Lower lobe of right lung (tissue), 2 donors: ENCODE data around the gene SPATA22. TPM values are rescaled to one million over a fixed set of nuclear protein-coding genes. Genes with fewer than 3 reads are reported as not detected.

Experiments
- ATAC-seq, 2 donors: fragments of 200-7000 bp; cut with Tn5 transposase; one replicate each; pipeline ENCODE4 v1.9.1; 2020 to 2022; ENCODE audit warnings: mild to moderate bottlenecking in 2 of 2, moderate library complexity in 2 of 2
- DNase-seq: peaks from one replicate; pipeline ENCODE4 v3.0.0-alpha.2; 2020
- H3K27ac ChIP-seq: fragments of 200-600 bp; one replicate; pipeline ENCODE4 v1.8.0; 2022
- H3K27me3 ChIP-seq: fragments of 200-600 bp; one replicate; pipeline ENCODE4 v1.8.0; 2022; ENCODE audit warnings: low read depth
- H3K36me3 ChIP-seq: fragments of 200-600 bp; one replicate; pipeline ENCODE4 v1.8.0; 2022; ENCODE audit warnings: mild to moderate bottlenecking
- H3K4me1 ChIP-seq: fragments of 200-600 bp; one replicate; pipeline ENCODE4 v1.8.0; 2022
- H3K4me3 ChIP-seq: fragments of 200-600 bp; one replicate; pipeline ENCODE4 v1.8.0; 2022; ENCODE audit warnings: mild to moderate bottlenecking
- H3K9me3 ChIP-seq: fragments of 200-600 bp; one replicate; pipeline ENCODE4 v1.8.0; 2022
- intact Hi-C: fragments of 100-400 bp; cut with DNase I; formaldehyde crosslinking; loops from one replicate; pipeline ENCODE4 v1.11.0; 2022
- total RNA-seq: library from RNA; stranded (reverse); fragmentation: NEBNext Ultra II Directional; extraction: Animal tissue kit (Norgen Biotek cat#: 25700); gene quantifications from one replicate; pipeline ENCODE4 v1.2.1, GENCODE V29; 2021
- TF ChIP-seq, protein P1 (sequence below): fragments of 200-600 bp; IDR thresholded peaks from one replicate; pipeline ENCODE4 v1.8.0; 2022; ENCODE audit warnings: antibody characterized with exemption, mild to moderate bottlenecking
- donor health status: DM: no; HTN: yes; CAD: no; lungs with severe emphysema.

The SPATA22 gene
- total RNA-seq, 1 donor from 2014 or later: 0.53 TPM

DNA sequence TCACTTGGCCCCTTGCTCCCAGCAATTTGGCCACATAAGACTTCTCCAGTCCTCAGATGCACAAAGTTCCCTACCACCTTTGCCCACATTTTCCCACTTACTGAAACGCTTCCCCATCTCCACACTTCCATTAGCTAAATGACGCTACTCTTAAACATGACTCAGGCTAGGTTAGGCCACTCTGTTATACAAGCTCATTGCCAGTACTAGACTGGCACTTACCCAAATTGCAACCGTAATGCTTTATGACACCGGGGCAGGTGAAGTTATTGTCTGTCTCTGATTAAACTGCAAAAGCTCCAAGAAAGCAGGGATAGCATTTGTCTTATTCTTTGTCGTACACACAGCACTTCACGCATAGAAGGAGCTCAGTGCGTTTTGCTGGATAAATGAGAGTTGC lies 33.4 kb upstream of the SPATA22 start:
- H3K27ac ChIP-seq: no peak overlapping the region
- no peaks in the 10 kb centered on the region for H3K36me3 ChIP-seq
- H3K9me3 ChIP-seq: no peaks in the 10 kb centered on the region
- intact Hi-C loops: no loop called here
- no peak overlapping the region for H3K4me3 ChIP-seq
- no peak for DNase-seq
- TF ChIP-seq, protein P1, sequence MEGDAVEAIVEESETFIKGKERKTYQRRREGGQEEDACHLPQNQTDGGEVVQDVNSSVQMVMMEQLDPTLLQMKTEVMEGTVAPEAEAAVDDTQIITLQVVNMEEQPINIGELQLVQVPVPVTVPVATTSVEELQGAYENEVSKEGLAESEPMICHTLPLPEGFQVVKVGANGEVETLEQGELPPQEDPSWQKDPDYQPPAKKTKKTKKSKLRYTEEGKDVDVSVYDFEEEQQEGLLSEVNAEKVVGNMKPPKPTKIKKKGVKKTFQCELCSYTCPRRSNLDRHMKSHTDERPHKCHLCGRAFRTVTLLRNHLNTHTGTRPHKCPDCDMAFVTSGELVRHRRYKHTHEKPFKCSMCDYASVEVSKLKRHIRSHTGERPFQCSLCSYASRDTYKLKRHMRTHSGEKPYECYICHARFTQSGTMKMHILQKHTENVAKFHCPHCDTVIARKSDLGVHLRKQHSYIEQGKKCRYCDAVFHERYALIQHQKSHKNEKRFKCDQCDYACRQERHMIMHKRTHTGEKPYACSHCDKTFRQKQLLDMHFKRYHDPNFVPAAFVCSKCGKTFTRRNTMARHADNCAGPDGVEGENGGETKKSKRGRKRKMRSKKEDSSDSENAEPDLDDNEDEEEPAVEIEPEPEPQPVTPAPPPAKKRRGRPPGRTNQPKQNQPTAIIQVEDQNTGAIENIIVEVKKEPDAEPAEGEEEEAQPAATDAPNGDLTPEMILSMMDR: no peak
- H3K4me1 ChIP-seq: no peaks in the 10 kb centered on the region
- no peak for ATAC-seq
- H3K27me3 ChIP-seq: no peaks in the 10 kb centered on the region

DNA sequence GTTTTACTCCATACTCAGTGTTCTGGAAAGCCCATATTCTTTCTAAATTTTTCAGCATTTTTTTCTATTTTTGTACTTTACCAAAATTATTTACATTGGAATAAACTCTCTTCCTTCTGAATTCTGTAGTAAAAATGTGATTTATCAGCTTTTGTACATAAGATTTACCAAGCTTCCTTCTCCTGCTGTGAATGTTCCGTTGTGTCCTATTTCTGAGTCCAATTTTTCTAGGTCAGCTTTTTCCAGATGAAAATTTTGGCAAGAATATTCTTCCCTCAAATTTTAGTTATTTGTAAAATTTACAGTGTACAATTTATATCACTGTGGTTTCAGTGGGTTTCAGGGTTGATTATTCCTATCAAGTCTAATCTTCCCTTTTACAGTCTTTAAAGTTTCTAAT lies 31.7 kb upstream of the SPATA22 start:
- Histone ChIP-seq H3K36me3 (no peaks in the 10 kb centered on the region), H3K4me1 (no peaks in the 10 kb centered on the region), H3K4me3 (no peak overlapping the region), H3K27ac (no peak overlapping the region), H3K27me3 (no peaks in the 10 kb centered on the region), H3K9me3 (no peaks in the 10 kb centered on the region)
- no peak for ATAC-seq
- no peak for DNase-seq
- TF ChIP-seq, protein P1: no peak
- intact Hi-C loops: no loop called here

DNA sequence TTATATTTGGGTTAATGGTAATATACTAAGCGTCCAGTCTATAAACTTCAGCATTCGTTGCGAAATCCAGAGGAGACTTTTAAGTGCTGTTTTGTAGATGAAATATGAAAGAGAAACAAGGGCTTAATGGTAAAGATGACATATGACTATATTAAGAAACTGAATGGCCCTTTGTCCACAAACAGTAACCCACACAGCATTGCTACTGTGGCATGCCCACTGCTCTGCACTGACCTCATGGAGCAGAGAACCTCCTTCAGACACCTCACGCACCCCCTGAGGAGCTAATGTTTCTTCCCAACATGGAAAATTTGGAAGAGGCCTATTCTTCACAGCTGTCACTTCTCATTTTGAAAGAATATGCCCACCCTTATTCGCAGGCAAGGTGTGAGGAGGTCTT lies 30.8 kb upstream of the SPATA22 start:
- Histone ChIP-seq H3K27me3 (no peaks in the 10 kb centered on the region), H3K36me3 (no peaks in the 10 kb centered on the region), H3K4me3 (no peak overlapping the region), H3K27ac (no peak overlapping the region), H3K4me1 (no peaks in the 10 kb centered on the region), H3K9me3 (no peaks in the 10 kb centered on the region)
- TF ChIP-seq, protein P1: no peak
- intact Hi-C loops: no loop called here
- ATAC-seq: no peak
- no peak for DNase-seq

DNA sequence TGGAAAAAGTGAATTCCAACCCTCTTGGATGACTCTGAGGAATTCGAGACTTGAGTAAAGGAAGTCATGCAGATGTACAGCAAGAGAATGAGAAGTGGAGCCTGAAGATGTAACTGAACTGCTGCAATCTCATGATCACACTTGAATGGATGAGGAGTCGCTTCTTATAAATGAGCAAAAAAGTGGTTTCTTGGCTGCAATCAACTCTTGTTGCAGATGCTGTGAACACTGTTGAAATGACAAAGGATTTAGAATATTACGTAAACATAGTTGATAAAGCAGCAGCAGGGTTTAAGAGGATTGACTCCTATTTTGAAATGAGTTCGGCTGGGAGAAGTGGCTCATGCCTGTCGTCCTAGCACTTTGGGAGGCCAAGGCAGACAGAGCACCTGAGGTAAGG lies 29.7 kb upstream of the SPATA22 start:
- TF ChIP-seq, protein P1: no peak
- no peak for ATAC-seq
- Histone ChIP-seq H3K27me3 (no peaks in the 10 kb centered on the region), H3K4me1 (no peaks in the 10 kb centered on the region), H3K27ac (no peak overlapping the region), H3K4me3 (no peak overlapping the region), H3K9me3 (no peaks in the 10 kb centered on the region), H3K36me3 (no peaks in the 10 kb centered on the region)
- intact Hi-C loops: no loop called here
- DNase-seq: no peak

DNA sequence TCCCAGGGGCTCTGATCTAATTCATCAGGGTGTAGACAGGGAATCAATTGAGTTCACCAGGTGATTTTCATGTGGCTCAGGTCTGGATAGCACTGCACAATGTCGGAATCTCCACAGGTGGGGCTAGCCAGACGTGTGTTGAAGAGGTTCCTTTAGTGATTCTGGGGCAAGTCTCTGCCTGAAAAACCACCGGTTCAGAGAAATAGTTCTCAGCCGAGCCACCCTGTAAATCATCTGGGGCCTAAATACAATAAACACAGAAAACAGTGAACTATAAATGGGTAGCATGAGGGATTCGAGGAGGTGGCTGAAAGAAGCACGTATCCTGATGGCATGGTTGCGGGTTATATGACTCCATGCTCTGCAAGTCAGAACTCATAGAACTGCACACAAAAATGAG lies 25.5 kb upstream of the SPATA22 start:
- H3K36me3 ChIP-seq: no peaks in the 10 kb centered on the region
- H3K4me3 ChIP-seq: no peak overlapping the region
- no peak overlapping the region for H3K27ac ChIP-seq
- ATAC-seq: no peak
- no peaks in the 10 kb centered on the region for H3K27me3 ChIP-seq
- DNase-seq: no peak
- intact Hi-C loops: no loop called here
- H3K9me3 ChIP-seq: no peaks in the 10 kb centered on the region
- TF ChIP-seq, protein P1: no peak
- no peaks in the 10 kb centered on the region for H3K4me1 ChIP-seq

DNA sequence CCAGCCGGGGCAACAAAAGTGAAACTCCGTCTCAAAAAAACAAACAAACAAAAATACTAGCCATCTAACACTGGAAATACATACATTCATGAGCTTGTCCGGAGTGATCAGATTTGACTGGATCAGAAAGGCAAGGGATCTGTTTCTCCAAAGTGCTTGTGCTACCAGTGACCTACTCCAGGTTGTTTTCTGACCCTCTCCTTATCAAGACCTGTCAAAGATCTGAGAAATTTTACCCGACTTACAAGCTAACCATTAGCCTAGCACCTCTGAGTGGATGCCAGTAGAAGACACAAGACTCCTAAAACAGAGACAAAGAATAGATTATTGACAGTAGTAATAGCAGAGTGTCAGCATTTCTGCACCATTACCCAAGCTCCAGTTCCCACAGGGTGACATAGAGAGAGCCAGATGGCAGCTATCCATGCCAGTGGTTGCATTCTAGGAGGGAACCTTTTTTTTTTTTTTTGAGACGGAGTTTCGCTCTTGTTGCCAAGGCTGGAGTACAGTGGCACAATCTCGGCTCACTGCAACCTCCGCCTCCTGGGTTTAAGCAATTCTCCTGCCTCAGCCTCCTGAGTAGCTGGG lies 14.0 kb upstream of the SPATA22 start:
- H3K27ac ChIP-seq: no peak overlapping the region
- no peaks in the 10 kb centered on the region for H3K9me3 ChIP-seq
- DNase-seq: no peak
- H3K36me3 ChIP-seq: no peaks in the 10 kb centered on the region
- intact Hi-C loops: no loop called here
- ATAC-seq: no peak
- no peaks in the 10 kb centered on the region for H3K4me1 ChIP-seq
- no peaks in the 10 kb centered on the region for H3K27me3 ChIP-seq
- no peak overlapping the region for H3K4me3 ChIP-seq
- TF ChIP-seq, protein P1: no peak
